NCI-H1417 treated with DMSO at 0.1 percent for 48 hours (cell line): ENCODE results near the gene ACAP3.

Source experiments
- DNase-seq: peaks from one replicate; lab custom pipeline; 2025; lab: John Stamatoyannopoulos, UW

Gene ACAP3

DNA sequence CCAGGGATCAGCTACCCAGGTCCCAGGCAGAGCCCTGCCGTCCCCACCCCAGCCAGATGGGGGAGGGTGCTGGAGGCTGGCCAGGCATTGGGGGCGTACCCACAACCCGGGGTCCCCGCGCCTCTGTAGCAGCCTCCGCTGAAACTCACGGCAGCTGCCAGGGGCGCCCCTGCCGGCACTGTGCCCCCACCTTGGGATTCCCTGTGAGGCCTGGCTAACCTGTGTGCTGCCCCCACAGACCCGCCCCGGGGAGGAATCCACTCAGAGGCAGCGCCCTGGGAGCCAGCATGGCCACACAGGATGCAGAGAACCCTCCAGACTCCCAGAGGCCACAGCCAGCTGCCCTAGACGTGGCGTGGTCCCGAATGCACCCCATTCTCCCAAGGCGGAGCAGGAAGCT, 37.7 kb upstream of the ACAP3 start:
- DNase-seq, result no peak

- DNase-seq, result no peak
These were observed 37.1 kb upstream of the ACAP3 start for GRCh38 chr1:1344655-1345361.

DNA sequence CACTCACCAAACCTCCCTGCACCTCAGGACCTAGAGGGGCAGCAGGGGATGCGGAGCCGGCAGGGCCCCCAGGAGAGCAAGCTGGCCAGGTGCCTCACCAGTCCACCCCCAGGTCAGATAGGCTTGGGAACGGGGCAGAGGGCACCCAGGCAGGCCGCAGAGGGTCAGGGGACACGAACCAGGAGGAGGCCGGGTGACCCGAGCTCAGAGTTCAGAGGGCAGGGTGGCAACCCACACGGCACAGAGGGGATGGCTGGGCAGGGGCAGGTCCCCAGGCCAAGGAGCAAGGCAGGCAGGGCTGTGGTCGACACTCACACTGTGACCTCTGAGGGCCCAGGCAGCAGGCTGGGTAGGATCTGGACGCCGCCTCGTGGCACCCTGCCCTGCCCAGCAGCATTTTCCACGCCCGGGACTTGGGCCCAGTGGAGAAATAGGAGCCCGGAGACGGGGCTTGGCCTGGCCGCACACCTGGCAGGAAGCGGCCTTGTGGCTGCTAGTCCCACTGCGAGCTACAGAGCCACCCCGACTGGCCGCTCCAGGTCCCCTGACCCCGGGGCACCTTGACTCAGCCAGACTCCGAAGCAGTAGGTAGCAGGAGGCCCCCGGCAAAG, 36.2 kb upstream of the ACAP3 start:
- DNase-seq, result no peak

GRCh38 chr1:1342584-1343115, 34.9 kb upstream of the ACAP3 start:
- no peak for DNase-seq

- no peak for DNase-seq
These were observed 34.4 kb upstream of the ACAP3 start for GRCh38 chr1:1342061-1342562.

GRCh38 chr1:1341549-1342021, 33.9 kb upstream of the ACAP3 start:
- DNase-seq, result no peak

- no peak for DNase-seq
These were observed 33.2 kb upstream of the ACAP3 start for GRCh38 chr1:1340791-1341548.

DNA sequence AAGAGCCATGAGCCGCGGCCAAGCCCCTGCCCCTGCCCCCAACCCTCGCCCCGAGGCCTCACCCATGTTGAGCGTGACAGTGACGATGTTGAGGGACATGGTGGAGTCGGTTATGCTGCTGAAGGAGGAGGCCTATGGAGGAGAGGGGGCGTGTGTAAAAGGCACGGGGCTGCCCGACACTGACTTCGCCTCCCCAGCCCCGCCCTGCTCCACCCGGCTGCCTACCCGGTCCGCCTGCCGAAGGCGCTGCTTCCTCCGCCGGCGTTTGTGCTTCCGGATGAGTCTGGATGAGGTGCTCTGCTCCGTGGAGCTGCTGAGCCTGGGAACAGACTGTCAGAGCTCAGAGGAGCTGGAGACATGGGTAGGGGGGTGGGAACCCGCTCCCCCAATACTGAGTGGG, 32.5 kb upstream of the ACAP3 start:
- DNase-seq, result no peak

DNA sequence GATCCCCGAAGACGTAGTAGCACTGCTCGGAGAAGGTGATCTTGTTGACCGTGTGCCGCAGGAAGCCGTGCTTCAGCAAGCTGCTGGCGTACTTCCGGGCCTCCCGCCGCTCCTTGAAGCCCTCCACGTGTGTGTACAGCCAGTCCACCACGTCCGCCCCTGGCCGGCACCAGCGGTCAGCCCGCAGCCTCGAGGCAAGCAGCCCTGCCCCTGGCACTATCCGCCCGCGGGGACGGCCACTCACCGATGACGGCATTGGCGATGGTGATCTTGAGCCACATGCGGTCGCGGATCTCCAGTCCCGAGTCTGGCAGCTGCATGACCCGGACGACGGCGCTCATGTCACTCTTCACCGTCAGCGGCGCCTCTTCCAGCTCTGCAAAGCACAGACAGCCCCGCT, 30.5 kb upstream of the ACAP3 start:
- DNase-seq, result no peak

DNA sequence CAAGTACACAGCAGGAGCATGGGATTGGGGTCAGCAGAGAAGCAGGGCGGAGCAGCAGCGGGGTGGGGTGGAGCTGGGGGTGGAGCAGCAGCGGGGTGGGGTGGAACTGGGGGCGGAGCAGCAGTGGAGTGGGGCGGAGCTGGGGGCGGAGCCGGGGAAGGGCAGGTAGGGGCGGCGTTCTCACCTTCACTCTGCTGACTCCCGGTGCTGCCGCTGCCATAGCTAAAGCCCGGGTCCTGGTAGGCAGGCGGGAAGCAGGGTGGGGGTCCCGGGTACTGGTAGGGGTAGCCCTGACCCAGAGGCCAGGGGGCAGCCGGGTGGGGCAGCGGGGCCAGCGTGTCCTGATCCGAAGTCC, 30.0 kb upstream of the ACAP3 start:
- no peak for DNase-seq

GRCh38 chr1:1336931-1337792, 29.4 kb upstream of the ACAP3 start:
- no peak for DNase-seq

- no peak for DNase-seq
These were observed 28.7 kb upstream of the ACAP3 start for GRCh38 chr1:1336446-1336845.

DNA sequence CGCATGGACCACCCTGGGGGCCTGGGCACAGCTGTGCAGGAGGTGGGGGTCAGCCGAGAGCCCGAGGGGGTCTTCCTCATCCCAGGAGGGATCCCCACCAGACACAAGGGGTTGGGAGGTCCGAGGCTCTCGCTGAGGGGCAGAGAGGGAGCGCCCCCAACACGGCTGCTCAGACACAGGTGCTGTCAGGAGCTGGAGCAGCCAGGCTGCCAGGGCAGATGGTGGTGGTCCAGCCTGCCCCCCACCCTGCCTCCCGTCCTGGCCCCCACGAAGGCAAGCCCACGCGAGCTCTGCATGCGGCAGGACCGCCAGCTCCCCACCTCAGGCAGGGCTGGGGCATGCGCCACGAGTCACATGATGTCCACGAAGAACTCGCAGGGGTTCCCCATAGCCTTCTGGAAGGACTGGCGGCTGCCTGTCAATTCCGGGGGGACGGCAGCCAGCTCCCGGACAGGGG, 28.1 kb upstream of the ACAP3 start:
- no peak for DNase-seq

DNA sequence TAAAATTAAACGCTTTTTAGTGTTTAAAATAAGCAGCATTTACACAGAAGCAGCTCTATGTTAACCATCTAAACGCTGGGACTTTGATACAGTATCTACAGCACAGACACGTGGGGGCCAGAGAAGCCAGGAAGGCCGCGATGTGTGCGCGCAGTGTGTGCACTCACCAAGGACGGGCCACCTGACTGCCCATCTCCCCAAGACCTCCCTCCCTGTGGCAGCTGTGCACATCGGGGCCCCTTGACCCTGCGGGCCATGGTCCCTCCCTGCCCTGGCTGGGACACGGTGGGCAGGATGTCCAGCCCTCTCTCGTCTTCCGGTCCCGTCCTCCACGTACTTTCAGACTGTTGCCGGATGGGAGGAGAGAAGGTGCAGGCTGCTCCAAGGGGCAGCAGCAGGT, 27.6 kb upstream of the ACAP3 start:
- no peak for DNase-seq

- DNase-seq, result no peak
These were observed 27.1 kb upstream of the ACAP3 start for GRCh38 chr1:1334835-1335234.

GRCh38 chr1:1333551-1334241, 26.0 kb upstream of the ACAP3 start:
- DNase-seq, result no peak

DNA sequence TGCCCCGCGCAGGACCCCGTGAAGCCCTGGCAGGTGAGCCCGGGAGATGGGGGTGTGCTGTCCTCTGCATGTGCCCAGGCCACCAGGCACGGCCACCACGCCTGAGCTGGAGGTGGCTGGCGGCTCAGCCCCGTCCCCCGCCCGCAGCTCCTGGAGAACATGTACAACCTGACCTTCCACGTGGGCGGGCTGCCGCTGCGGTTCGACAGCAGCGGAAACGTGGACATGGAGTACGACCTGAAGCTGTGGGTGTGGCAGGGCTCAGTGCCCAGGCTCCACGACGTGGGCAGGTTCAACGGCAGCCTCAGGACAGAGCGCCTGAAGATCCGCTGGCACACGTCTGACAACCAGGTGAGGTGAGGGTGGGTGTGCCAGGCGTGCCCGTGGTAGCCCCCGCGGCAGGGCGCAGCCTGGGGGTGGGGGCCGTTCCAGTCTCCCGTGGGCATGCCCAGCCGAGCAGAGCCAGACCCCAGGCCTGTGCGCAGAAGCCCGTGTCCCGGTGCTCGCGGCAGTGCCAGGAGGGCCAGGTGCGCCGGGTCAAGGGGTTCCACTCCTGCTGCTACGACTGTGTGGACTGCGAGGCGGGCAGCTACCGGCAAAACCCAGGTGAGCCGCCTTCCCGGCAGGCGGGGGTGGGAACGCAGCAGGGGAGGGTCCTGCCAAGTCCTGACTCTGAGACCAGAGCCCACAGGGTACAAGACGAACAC, 25.2 kb upstream of the ACAP3 start:
- no peak for DNase-seq

- DNase-seq, result no peak
These were observed 24.5 kb upstream of the ACAP3 start for GRCh38 chr1:1332031-1332755.

DNA sequence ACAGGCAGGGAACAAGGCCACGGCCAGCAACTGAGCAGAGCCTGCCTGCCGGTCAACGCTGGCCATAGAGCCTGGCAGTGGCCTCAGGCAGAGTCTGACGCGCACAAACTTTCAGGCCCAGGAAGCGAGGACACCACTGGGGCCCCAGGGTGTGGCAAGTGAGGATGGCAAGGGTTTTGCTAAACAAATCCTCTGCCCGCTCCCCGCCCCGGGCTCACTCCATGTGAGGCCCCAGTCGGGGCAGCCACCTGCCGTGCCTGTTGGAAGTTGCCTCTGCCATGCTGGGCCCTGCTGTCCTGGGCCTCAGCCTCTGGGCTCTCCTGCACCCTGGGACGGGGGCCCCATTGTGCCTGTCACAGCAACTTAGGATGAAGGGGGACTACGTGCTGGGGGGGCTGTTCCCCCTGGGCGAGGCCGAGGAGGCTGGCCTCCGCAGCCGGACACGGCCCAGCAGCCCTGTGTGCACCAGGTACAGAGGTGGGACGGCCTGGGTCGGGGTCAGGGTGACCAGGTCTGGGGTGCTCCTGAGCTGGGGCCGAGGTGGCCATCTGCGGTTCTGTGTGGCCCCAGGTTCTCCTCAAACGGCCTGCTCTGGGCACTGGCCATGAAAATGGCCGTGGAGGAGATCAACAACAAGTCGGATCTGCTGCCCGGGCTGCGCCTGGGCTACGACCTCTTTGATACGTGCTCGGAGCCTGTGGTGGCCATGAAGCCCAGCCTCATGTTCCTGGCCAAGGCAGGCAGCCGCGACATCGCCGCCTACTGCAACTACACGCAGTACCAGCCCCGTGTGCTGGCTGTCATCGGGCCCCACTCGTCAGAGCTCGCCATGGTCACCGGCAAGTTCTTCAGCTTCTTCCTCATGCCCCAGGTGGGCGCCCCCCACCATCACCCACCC, 23.6 kb upstream of the ACAP3 start, which contains the start of gene TAS1R3:
Gene TAS1R3, plus strand, starts transcription at position 213 of the 898 bp plus-strand sequence. Its CDS starts 66 bp downstream, at position 279.
- no peak for DNase-seq
